Measurements from ENCODE around the gene FZD2.
A peak's percentile ranks its signal among the peaks of the same experiment; 100 is the strongest.

The FZD2 gene

GRCh38 chr17:44601539-44601938 is 44.3 kb downstream of the FZD2 start:
- DNase-seq (peak; percentile 6), ATAC-seq (ENCODE audit: insufficient read depth, low read depth) (0 out of 3 replicates have a peak, but pooled peaks have one; percentile 12)
- no peak for TF ChIP-seq CTCF (IDR thresholded peaks at IDR 0.05; ENCODE audit: borderline replicate concordance, extremely low read depth, low read length, poor library complexity, severe bottlenecking)
- TF ChIP-seq EZH2 (IDR thresholded peaks at IDR 0.05; ENCODE audit: borderline replicate concordance, low read depth, low read length, severe bottlenecking), result no peak
- no peaks in the 10 kb centered on the region for H4K20me1 ChIP-seq (ENCODE audit: insufficient read depth, low read length)
- H3K79me2 ChIP-seq (ENCODE audit: insufficient read depth, low read length), result no peaks in the 10 kb centered on the region
- no peak overlapping the region for H3K9ac ChIP-seq (ENCODE audit: low read depth, low read length)
- no peaks in the 10 kb centered on the region for H3K4me1 ChIP-seq (ENCODE audit: insufficient read depth, low read length)
- H3K36me3 ChIP-seq (ENCODE audit: insufficient read depth, low read length), result no peaks in the 10 kb centered on the region
- H3K27ac ChIP-seq (ENCODE audit: low read length), result no peak overlapping the region
- H3K4me2 ChIP-seq (ENCODE audit: insufficient read depth, low read length), result no peak overlapping the region
- H3K9me3 ChIP-seq (ENCODE audit: insufficient read depth, low read length, severe bottlenecking), result no peaks in the 10 kb centered on the region
- peaks cover 9% of the 10 kb centered on the region for H3K27me3 ChIP-seq (ENCODE audit: insufficient read depth, low read length, poor library complexity)
- no peak overlapping the region for H3K4me3 ChIP-seq (ENCODE audit: low read depth in 1 of 2, low read length in 2 of 2)
- no peak overlapping the region for H2AFZ ChIP-seq (ENCODE audit: low read depth, low read length)

GRCh38 chr17:44601973-44602372 is 44.7 kb downstream of the FZD2 start:
- H3K79me2 ChIP-seq (ENCODE audit: insufficient read depth, low read length), result no peaks in the 10 kb centered on the region
- no peak overlapping the region for H3K4me2 ChIP-seq (ENCODE audit: insufficient read depth, low read length)
- ATAC-seq (ENCODE audit: insufficient read depth, low read depth) (no peak), DNase-seq (no peak)
- no peak overlapping the region for H3K9ac ChIP-seq (ENCODE audit: low read depth, low read length)
- no peaks in the 10 kb centered on the region for H3K4me1 ChIP-seq (ENCODE audit: insufficient read depth, low read length)
- no peak overlapping the region for H3K4me3 ChIP-seq (ENCODE audit: low read depth in 1 of 2, low read length in 2 of 2)
- H3K9me3 ChIP-seq (ENCODE audit: insufficient read depth, low read length, severe bottlenecking), result no peaks in the 10 kb centered on the region
- no peaks in the 10 kb centered on the region for H4K20me1 ChIP-seq (ENCODE audit: insufficient read depth, low read length)
- no peaks in the 10 kb centered on the region for H3K36me3 ChIP-seq (ENCODE audit: insufficient read depth, low read length)
- peaks cover 9% of the 10 kb centered on the region for H3K27me3 ChIP-seq (ENCODE audit: insufficient read depth, low read length, poor library complexity)
- no peak for TF ChIP-seq EZH2 (IDR thresholded peaks at IDR 0.05; ENCODE audit: borderline replicate concordance, low read depth, low read length, severe bottlenecking)
- TF ChIP-seq CTCF (IDR thresholded peaks at IDR 0.05; ENCODE audit: borderline replicate concordance, extremely low read depth, low read length, poor library complexity, severe bottlenecking), result no peak
- H3K27ac ChIP-seq (ENCODE audit: low read length), result no peak overlapping the region
- no peak overlapping the region for H2AFZ ChIP-seq (ENCODE audit: low read depth, low read length)

DNA sequence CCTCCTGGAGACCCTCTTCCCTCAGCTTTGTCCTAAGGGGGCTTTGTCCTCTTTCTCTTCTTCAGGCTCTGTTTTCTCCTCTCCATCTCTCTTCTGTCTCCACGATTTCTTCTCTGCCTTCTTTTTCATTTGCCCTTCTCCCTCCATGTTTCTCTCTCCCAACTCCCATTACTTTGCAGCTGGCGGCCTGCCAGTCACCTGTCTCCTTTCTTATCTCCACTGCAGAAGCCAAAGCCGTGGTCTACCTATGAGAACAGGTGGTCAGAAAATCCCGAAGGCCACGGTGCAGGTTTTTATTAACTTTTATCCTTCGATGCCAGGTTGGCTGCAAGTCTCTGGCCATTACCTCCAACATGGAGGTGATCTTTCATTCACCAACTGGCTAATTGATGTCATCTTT is 45.1 kb downstream of the FZD2 start:
- no peak for DNase-seq
- Histone ChIP-seq H3K4me2 (ENCODE audit: insufficient read depth, low read length) (no peak overlapping the region), H3K4me1 (ENCODE audit: insufficient read depth, low read length) (no peaks in the 10 kb centered on the region), H3K36me3 (ENCODE audit: insufficient read depth, low read length) (no peaks in the 10 kb centered on the region), H3K79me2 (ENCODE audit: insufficient read depth, low read length) (no peaks in the 10 kb centered on the region), H3K9me3 (ENCODE audit: insufficient read depth, low read length, severe bottlenecking) (no peaks in the 10 kb centered on the region), H3K9ac (ENCODE audit: low read depth, low read length) (no peak overlapping the region), H4K20me1 (ENCODE audit: insufficient read depth, low read length) (no peaks in the 10 kb centered on the region), H2AFZ (ENCODE audit: low read depth, low read length) (no peak overlapping the region), H3K27ac (ENCODE audit: low read length) (no peak overlapping the region), H3K27me3 (ENCODE audit: insufficient read depth, low read length, poor library complexity) (peaks cover 9% of the 10 kb centered on the region), H3K4me3 (ENCODE audit: low read depth in 1 of 2, low read length in 2 of 2) (no peak overlapping the region)
- no peak for ATAC-seq (ENCODE audit: insufficient read depth, low read depth)
- TF ChIP-seq EZH2 (IDR thresholded peaks at IDR 0.05; ENCODE audit: borderline replicate concordance, low read depth, low read length, severe bottlenecking) (no peak), CTCF (IDR thresholded peaks at IDR 0.05; ENCODE audit: borderline replicate concordance, extremely low read depth, low read length, poor library complexity, severe bottlenecking) (no peak)

DNA sequence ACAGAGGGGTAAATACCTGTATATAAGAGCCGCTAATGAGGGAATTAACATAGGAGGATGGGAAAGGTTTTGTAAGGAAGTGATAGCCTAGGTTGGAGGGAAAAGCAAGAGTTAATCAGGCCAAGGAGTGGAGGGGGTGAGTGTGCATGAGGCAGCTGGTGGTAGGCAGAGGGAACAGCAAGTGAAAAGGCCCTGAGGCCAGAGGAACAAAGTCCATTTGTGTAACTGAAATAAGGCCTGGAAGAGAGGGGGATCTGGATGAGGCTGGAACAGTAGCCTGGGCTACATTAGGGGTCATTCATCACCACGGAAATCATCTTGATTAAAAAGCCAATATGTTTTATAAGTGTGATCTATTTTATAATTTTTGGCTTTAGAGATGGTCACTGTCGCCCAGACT is 45.7 kb downstream of the FZD2 start:
- Histone ChIP-seq H3K4me3 (ENCODE audit: low read depth in 1 of 2, low read length in 2 of 2) (no peak overlapping the region), H3K27me3 (ENCODE audit: insufficient read depth, low read length, poor library complexity) (peaks cover 9% of the 10 kb centered on the region), H3K27ac (ENCODE audit: low read length) (no peak overlapping the region), H3K9ac (ENCODE audit: low read depth, low read length) (no peak overlapping the region), H4K20me1 (ENCODE audit: insufficient read depth, low read length) (no peaks in the 10 kb centered on the region), H3K36me3 (ENCODE audit: insufficient read depth, low read length) (no peaks in the 10 kb centered on the region), H3K79me2 (ENCODE audit: insufficient read depth, low read length) (no peaks in the 10 kb centered on the region), H3K9me3 (ENCODE audit: insufficient read depth, low read length, severe bottlenecking) (no peaks in the 10 kb centered on the region), H2AFZ (ENCODE audit: low read depth, low read length) (no peak overlapping the region), H3K4me1 (ENCODE audit: insufficient read depth, low read length) (no peaks in the 10 kb centered on the region), H3K4me2 (ENCODE audit: insufficient read depth, low read length) (no peak overlapping the region)
- DNase-seq, result no peak
- ATAC-seq (ENCODE audit: insufficient read depth, low read depth), result no peak
- TF ChIP-seq EZH2 (IDR thresholded peaks at IDR 0.05; ENCODE audit: borderline replicate concordance, low read depth, low read length, severe bottlenecking) (no peak), CTCF (IDR thresholded peaks at IDR 0.05; ENCODE audit: borderline replicate concordance, extremely low read depth, low read length, poor library complexity, severe bottlenecking) (no peak)
